SU-DHL-6 (cell line): Measurements from ENCODE around the gene CHST4.

Experiments
- H2AFZ ChIP-seq: fragments of 200-600 bp; sonication (generic); 2 replicates; pipeline ENCODE4 v1.6.1; 2014; ENCODE audit warnings: low read depth, mild to moderate bottlenecking, moderate library complexity, mixed read lengths, antibody characterized with exemption, low read length; ENCODE audit not compliant: severe bottlenecking
- H3F3A ChIP-seq: fragments of 200-600 bp; shearing (Covaris generic); 2 replicates; pipeline ENCODE4 v1.6.0; 2016; ENCODE audit warnings: antibody characterized with exemption, mild to moderate bottlenecking; ENCODE audit not compliant: insufficient read depth
- H3K27ac ChIP-seq: fragments of 200-600 bp; sonication (generic); 2 replicates; pipeline ENCODE4 v1.5.1; 2016; ENCODE audit warnings: low read depth, mild to moderate bottlenecking, low read length, moderate library complexity, mixed read lengths
- H3K27me3 ChIP-seq: fragments of 200-600 bp; sonication (generic), shearing (Covaris generic); 2 replicates; pipeline ENCODE4 v1.6.0; 2014; ENCODE audit warnings: mild to moderate bottlenecking, low read length
- H3K36me3 ChIP-seq: fragments of 200-600 bp; sonication (generic); 2 replicates; pipeline ENCODE4 v1.6.1; 2014; ENCODE audit warnings: mild to moderate bottlenecking, low read length, mixed read lengths
- H3K4me2 ChIP-seq: fragments of 300-600, 200-600 bp; shearing (Covaris generic), sonication (generic); 2 replicates; pipeline ENCODE4 v1.6.0; 2014; ENCODE audit warnings: low read length, low read depth, mild to moderate bottlenecking; ENCODE audit not compliant: poor library complexity, severe bottlenecking
- H3K4me3 ChIP-seq: fragments of 200-600 bp; sonication (generic); 2 replicates; pipeline ENCODE4 v1.5.1; 2014; ENCODE audit warnings: antibody characterized with exemption, low read length, mild to moderate bottlenecking, mixed read lengths; ENCODE audit not compliant: insufficient read depth, poor library complexity, severe bottlenecking
- H3K79me2 ChIP-seq: fragments of 200-600 bp; sonication (generic); 2 replicates; pipeline ENCODE4 v1.6.1; 2014; ENCODE audit warnings: mild to moderate bottlenecking, low read length, moderate library complexity; ENCODE audit not compliant: insufficient read depth
- H3K9ac ChIP-seq: fragments of 200-600 bp; sonication (generic); 2 replicates; pipeline ENCODE4 v1.7.0; 2014; ENCODE audit warnings: mild to moderate bottlenecking, low read length
- H3K9me2 ChIP-seq: fragments of 200-600 bp; sonication (generic); replicated peaks from 2 replicates; pipeline ENCODE4 v1.6.1; 2014; ENCODE audit warnings: low read length; ENCODE audit not compliant: insufficient read depth
- H3K9me3 ChIP-seq: fragments of 200-600 bp; sonication (generic); 2 replicates; pipeline ENCODE4 v1.6.1; 2014; ENCODE audit warnings: low read length, mixed read lengths; ENCODE audit not compliant: insufficient read depth
- H4K20me1 ChIP-seq: fragments of 200-600 bp; sonication (generic); 2 replicates; pipeline ENCODE4 v1.6.1; 2014; ENCODE audit warnings: low read depth, mild to moderate bottlenecking, antibody characterized with exemption, low read length, moderate library complexity, mixed read lengths
- CTCF ChIP-seq: fragments of 200-600 bp; sonication (generic); IDR thresholded peaks from one replicate; pipeline ENCODE4 v1.5.1; 2017; ENCODE audit warnings: antibody characterized with exemption, mild to moderate bottlenecking, low read length, moderate library complexity; ENCODE audit not compliant: insufficient read depth, poor library complexity, severe bottlenecking
- EZH2phosphoT487 ChIP-seq: fragments of 200-600 bp; sonication (generic), shearing (Covaris generic); conservative IDR thresholded peaks from 2 replicates; pipeline ENCODE4 v1.6.1; 2018; ENCODE audit warnings: mild to moderate bottlenecking, antibody characterized with exemption, low read length, moderate library complexity, mixed read lengths

Gene CHST4

GRCh38 chr16:71493213-71493612, 33.0 kb upstream of the CHST4 start:
- H3K79me2 ChIP-seq = no peaks in the 10 kb centered on the region
- no peak overlapping the region for H3K4me3 ChIP-seq
- H3K4me2 ChIP-seq = no peak overlapping the region
- H3K36me3 ChIP-seq = no peaks in the 10 kb centered on the region
- no peaks in the 10 kb centered on the region for H3K27me3 ChIP-seq
- TF ChIP-seq EZH2phosphoT487 = no peak
- no peaks in the 10 kb centered on the region for H3F3A ChIP-seq
- no peak overlapping the region for H3K9ac ChIP-seq
- no peak overlapping the region for H3K27ac ChIP-seq
- H3K9me3 ChIP-seq = no peaks in the 10 kb centered on the region
- no peaks in the 10 kb centered on the region for H4K20me1 ChIP-seq
- H3K9me2 ChIP-seq = no peaks in the 10 kb centered on the region
- H2AFZ ChIP-seq = no peak overlapping the region

- H3K9me2 ChIP-seq = no peaks in the 10 kb centered on the region
- H3F3A ChIP-seq = no peaks in the 10 kb centered on the region
- H3K4me2 ChIP-seq = no peak overlapping the region
- no peaks in the 10 kb centered on the region for H3K27me3 ChIP-seq
- no peak overlapping the region for H3K4me3 ChIP-seq
- H3K9me3 ChIP-seq = no peaks in the 10 kb centered on the region
- no peaks in the 10 kb centered on the region for H4K20me1 ChIP-seq
- no peak for TF ChIP-seq EZH2phosphoT487
- TF ChIP-seq CTCF = no peak
- H3K79me2 ChIP-seq = no peaks in the 10 kb centered on the region
- no peak overlapping the region for H3K27ac ChIP-seq
- no peaks in the 10 kb centered on the region for H3K36me3 ChIP-seq
- no peak overlapping the region for H3K9ac ChIP-seq
- no peak overlapping the region for H2AFZ ChIP-seq
These were observed 28.2 kb upstream of the CHST4 start for GRCh38 chr16:71498031-71498430.

GRCh38 chr16:71499775-71500364, 26.4 kb upstream of the CHST4 start:
- no peaks in the 10 kb centered on the region for H4K20me1 ChIP-seq

More at GRCh38 chr16:71499775-71500364, 26.4 kb upstream of the CHST4 start:
- TF ChIP-seq CTCF = peak; percentile 56
- no peak for TF ChIP-seq EZH2phosphoT487
- H3K27ac ChIP-seq = no peak overlapping the region
- H2AFZ ChIP-seq = no peak overlapping the region
- H3F3A ChIP-seq = no peaks in the 10 kb centered on the region
- H3K36me3 ChIP-seq = no peaks in the 10 kb centered on the region
- no peaks in the 10 kb centered on the region for H3K9me2 ChIP-seq
- H3K27me3 ChIP-seq = no peaks in the 10 kb centered on the region
- no peaks in the 10 kb centered on the region for H3K79me2 ChIP-seq
- H3K9me3 ChIP-seq = no peaks in the 10 kb centered on the region
- H3K4me3 ChIP-seq = no peak overlapping the region
- H3K9ac ChIP-seq = no peak overlapping the region
- no peak overlapping the region for H3K4me2 ChIP-seq
